HUES48 (cell line): Measurements from ENCODE around the gene LIN28B.
"Not testable (repeated sequence)": the region's sequence is repeated elsewhere in the genome, so short reads cannot be mapped to it uniquely, and the experiment has no call there.

ENCODE experiments used
- H3K27ac ChIP-seq: one replicate; pipeline ENCODE4 v1.7.0; 2013; ENCODE audit warnings: low read depth, low read length, inconsistent platforms
- H3K27me3 ChIP-seq: 2 replicates; pipeline ENCODE4 v1.6.1; 2013; ENCODE audit warnings: mild to moderate bottlenecking, low read length; ENCODE audit not compliant: control insufficient read depth, insufficient read depth
- H3K36me3 ChIP-seq: 2 replicates; pipeline ENCODE4 v1.6.1; 2013; ENCODE audit warnings: low read length; ENCODE audit not compliant: control insufficient read depth, insufficient read depth
- H3K4me1 ChIP-seq: 2 replicates; pipeline ENCODE4 v1.6.1; 2013; ENCODE audit warnings: mild to moderate bottlenecking, low read length; ENCODE audit not compliant: control insufficient read depth, insufficient read depth
- H3K4me3 ChIP-seq: 2 replicates; pipeline ENCODE4 v1.5.1; 2013; ENCODE audit warnings: mild to moderate bottlenecking, low read depth, low read length
- H3K9ac ChIP-seq: 2 replicates; pipeline ENCODE4 v1.6.1; 2013; ENCODE audit warnings: mild to moderate bottlenecking, low read depth, low read length, moderate library complexity
- H3K9me3 ChIP-seq: 2 replicates; pipeline ENCODE4 v1.6.1; 2013; ENCODE audit warnings: low read length; ENCODE audit not compliant: control insufficient read depth, insufficient read depth

The LIN28B gene

DNA sequence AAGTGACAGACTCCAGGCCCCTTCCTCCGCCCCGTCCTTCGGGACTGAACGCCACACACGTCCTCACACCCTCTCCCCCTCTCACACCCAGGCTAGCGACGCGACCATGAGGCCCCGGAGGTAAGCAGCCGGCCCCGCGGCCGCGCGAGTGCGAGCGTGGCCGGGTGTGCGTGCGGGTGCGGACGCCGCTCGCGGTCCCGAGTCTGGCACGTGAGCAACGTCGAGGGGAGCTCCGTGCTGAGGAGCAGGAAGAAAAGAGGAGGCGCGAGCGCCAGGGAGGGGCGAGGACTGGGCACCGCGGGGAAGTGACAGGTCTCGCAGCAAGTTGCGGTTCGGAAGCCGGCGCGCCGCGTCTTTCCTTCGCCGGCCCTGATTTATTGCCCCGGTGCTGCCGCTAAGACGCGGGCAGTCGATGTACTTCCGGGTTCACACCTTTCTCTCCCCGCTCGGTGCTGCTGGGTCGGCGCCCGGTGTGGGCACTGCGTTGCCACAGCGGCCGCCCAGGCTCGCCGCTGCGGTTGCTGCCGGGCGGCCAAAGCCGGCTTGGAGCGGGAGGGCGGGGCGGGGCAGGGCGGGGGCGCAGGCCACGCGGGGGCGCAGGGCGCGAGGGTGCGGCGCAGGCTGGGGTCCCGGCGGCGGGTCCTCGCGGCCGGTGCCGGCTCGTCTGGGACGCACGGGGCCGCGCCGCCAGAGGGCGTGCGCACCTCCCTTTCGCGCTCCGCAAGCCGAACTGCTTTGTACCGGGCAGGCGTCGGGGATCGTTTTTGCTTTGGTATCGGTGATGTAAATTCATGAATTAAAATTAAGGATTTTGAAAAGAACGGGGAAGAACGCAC is 15.8 kb upstream of the LIN28B start:
- Histone ChIP-seq H3K27ac (peak overlapping the region; percentile 90), H3K9me3 (no peaks in the 10 kb centered on the region), H3K27me3 (no peaks in the 10 kb centered on the region), H3K36me3 (no peaks in the 10 kb centered on the region), H3K4me3 (peak overlapping the region; percentile 80), H3K4me1 (peaks cover 32% of the 10 kb centered on the region), H3K9ac (peak overlapping the region; percentile 87)

DNA sequence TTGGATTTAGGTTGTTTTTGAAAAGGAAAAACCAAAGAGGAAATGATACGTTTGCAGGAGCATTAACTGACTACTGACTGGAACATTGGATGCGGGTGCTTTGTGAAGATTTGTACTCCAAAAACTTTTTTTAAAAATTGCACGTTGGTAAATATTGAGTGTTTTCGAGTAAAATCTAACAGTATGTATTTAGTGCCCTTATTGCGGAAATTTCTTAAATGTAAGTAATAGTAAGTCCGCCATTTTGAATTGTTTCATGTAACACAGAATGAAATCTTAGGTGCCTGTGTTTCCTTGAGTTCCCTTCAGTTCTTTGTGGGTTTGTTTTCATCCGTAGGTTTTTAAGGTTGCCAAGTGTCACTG is 15.2 kb upstream of the LIN28B start:
- Histone ChIP-seq H3K9ac (peak overlapping the region; percentile 86), H3K4me1 (peaks cover 32% of the 10 kb centered on the region), H3K9me3 (no peaks in the 10 kb centered on the region), H3K4me3 (peak overlapping the region; percentile 73), H3K27me3 (no peaks in the 10 kb centered on the region), H3K36me3 (no peaks in the 10 kb centered on the region), H3K27ac (peak overlapping the region; percentile 72)

DNA sequence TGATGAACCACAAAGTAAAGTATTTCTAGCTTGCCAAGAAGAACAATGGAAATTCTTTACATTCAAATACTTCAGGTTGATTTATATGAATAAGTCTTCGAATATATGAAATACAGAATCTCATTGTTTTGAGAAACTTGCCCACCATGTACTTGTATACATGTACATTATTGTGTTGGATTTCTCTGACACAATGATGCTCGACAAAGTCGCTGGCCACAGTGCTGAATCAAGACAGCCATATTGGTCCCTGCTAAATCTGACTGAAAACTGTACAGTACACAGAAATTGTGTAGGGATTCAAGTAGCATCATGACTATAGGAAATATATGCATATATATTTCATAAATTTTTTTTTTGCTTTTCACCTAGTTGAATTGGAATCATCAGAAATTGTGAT is 13.1 kb upstream of the LIN28B start:
- Histone ChIP-seq H3K9me3 (no peaks in the 10 kb centered on the region), H3K27me3 (no peaks in the 10 kb centered on the region), H3K27ac (no peak overlapping the region), H3K9ac (no peak overlapping the region), H3K4me3 (no peak overlapping the region), H3K4me1 (peaks cover 32% of the 10 kb centered on the region), H3K36me3 (no peaks in the 10 kb centered on the region)

DNA sequence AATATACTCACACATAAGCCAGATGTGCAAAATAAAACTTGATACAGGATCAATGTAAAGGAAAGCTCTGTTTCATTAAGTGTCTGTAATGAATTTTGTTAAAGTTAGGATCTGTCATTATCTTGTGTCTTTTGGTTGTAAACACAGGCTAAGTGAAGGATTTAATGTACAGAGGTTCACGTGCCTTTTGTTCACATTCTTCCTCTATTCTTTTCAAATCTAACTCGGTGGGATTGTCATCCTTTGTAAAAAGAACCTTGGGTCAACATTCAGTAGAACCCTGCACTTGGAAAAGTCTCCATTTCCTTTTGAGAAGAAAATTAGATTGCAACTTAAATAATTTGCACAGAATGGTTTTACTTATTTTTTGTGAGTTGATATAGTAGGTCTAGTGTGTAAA is 7.7 kb upstream of the LIN28B start:
- no peak overlapping the region for H3K4me3 ChIP-seq
- H3K9me3 ChIP-seq: no peaks in the 10 kb centered on the region
- H3K27me3 ChIP-seq: no peaks in the 10 kb centered on the region
- H3K36me3 ChIP-seq: no peaks in the 10 kb centered on the region
- H3K27ac ChIP-seq: no peak overlapping the region
- H3K4me1 ChIP-seq: peaks cover 45% of the 10 kb centered on the region
- H3K9ac ChIP-seq: no peak overlapping the region

DNA sequence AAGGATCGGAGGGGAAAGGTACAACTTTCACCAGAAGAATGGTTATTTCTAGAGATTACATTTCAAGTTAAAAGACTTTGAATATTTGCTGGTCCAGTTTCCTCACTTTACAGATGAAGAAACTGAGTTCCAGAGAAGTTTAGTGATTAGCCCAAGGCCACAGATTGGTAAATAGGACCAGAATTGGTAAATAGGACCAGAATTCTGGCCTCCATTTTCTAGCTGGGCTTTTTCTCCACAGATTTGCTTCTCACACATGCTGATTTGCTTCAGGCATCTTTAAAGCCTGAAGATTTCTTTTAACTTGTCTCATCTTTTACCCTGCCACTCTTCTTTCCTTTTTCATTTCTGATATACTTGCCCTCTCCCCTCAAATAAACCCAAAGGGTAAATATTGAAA is 5.2 kb upstream of the LIN28B start:
- Histone ChIP-seq H3K36me3 (no peaks in the 10 kb centered on the region), H3K4me1 (peaks cover 57% of the 10 kb centered on the region), H3K9me3 (no peaks in the 10 kb centered on the region), H3K4me3 (no peak overlapping the region; the same call in 1 of the 2 replicates), H3K27ac (peak overlapping the region; percentile 100), H3K9ac (no peak overlapping the region), H3K27me3 (no peaks in the 10 kb centered on the region)

DNA sequence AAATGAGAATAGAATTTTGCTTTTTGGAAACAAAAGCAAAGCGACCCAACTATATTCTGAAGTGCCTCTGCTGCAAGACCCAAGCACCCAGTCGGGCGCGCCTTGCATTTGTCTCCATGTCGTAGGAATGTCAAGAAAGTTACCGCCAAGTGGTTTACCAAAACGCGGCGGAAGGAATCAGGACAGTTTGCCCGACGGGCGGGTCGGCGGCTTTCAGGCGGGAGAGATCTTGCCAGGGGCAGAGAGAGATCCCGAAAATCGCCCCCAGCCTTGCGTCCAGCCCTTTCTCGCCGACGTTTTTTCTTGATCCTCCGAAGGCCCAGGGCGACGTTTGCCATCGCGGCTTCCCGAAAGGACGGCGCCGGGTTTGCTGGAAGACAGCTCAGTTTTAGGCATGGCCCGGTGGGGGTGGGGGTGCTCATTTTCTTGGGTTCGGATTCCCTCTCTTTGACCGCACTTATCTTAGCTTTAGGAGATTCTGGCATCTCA is 4.0 kb upstream of the LIN28B start:
- peaks cover 58% of the 10 kb centered on the region for H3K4me1 ChIP-seq
- H3K9me3 ChIP-seq: no peaks in the 10 kb centered on the region
- H3K27me3 ChIP-seq: no peaks in the 10 kb centered on the region
- H3K27ac ChIP-seq: peak overlapping the region; percentile 100
- no peaks in the 10 kb centered on the region for H3K36me3 ChIP-seq
- H3K9ac ChIP-seq: peak overlapping the region; percentile 90
- H3K4me3 ChIP-seq: peak overlapping the region; percentile 92

DNA sequence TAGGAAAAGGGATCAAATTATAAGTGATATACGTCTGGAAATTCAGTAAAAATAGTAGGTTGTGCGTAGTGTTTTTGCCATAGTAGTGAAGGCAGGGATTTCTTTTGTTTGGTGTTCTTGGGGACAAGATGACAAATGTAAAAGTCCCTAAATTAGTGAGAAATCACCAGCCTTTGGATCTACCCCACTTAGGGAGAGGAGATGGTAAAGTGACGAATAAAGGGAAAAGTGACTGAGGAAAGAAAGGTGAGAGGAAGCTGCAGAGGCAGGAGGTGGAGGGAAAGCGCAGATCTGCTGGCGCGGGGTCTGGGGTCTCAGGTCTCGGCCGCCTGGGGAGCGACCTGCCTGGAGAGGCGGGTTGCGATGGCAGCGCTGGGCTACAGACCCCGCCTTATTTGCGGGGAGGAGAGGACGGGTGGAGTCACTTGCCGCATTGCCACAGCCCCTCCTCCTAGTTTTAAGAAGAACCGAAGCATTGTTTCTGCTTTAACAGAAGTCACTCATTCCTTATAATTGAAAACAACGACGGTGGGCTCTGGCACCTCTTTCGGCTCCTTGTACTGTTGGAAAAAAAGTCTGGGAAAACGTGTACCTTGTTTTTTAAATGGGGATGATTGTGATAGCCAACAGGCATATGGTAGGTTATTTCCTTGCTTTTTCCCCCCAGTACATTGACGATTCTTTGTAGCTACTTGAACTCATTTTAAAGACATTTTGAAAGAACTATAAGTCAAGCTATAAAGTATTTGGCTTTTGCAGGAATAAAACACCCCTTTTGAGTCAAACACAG is 3.3 kb upstream of the LIN28B start:
- peaks cover 58% of the 10 kb centered on the region for H3K4me1 ChIP-seq
- H3K36me3 ChIP-seq, H3K9me3 ChIP-seq, H3K27me3 ChIP-seq: not testable (repeated sequence)
- peak overlapping the region; percentile 92 for H3K4me3 ChIP-seq
- H3K9ac ChIP-seq: peak overlapping the region; percentile 90
- H3K27ac ChIP-seq: peak overlapping the region; percentile 100

DNA sequence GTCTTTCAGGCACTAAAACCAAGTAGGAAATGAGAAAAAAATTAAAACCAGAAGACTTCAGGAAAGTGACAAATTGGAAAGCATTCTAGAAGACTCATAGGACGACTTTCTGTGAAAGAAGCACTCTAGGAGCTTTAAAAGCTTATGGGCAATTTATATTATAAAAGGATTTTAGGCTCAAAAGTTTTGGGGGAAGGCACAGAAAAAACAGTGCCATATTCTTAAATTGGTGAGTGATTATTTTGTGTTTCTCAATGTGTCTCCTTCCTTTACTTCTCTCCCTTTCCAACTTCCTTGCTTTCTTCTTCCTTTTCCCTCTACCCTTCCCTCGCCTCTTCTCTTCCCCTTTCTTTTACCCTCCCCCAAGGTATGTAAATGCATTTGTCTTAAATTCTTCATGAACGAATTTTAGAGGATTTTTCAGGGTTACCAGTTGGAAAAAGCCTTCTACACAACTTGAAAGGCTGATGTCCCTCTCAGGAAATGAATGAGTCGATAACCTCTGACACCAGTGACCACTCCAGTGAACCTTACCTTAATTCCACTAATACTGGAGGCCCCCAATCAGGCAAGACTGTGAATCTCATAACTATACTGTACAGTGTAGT is 2.6 kb upstream of the LIN28B start:
- Histone ChIP-seq H3K36me3 (no peaks in the 10 kb centered on the region), H3K27me3 (no peaks in the 10 kb centered on the region), H3K4me3 (peak overlapping the region; percentile 92), H3K4me1 (peaks cover 54% of the 10 kb centered on the region), H3K27ac (peak overlapping the region; percentile 100), H3K9me3 (no peaks in the 10 kb centered on the region), H3K9ac (peak overlapping the region; percentile 90)

DNA sequence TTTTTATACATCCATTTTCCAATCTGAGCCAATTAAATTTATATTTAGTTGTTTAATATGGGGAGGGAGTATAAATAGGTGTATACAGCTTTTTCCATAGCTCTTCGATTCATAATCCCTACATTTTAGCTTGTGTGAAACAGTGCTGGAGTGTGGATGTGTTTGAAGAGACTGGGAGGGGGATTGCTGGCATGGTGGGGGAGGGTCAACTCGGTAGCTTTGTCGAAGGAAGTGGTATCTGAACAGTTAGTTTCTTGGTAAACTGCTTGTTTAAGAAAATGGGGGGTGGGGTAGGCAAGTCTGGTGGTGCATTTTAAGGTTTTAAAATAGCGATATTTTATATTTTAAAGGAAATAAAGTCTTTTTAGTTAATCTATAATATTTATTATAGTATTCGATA is 1.4 kb upstream of the LIN28B start:
- Histone ChIP-seq H3K4me1 (peaks cover 49% of the 10 kb centered on the region), H3K9ac (peak overlapping the region; percentile 85), H3K27me3 (no peaks in the 10 kb centered on the region), H3K36me3 (0 out of 2 replicates have a peak, but pooled peaks cover under 1% of the 10 kb centered on the region), H3K4me3 (peak overlapping the region; percentile 92), H3K9me3 (no peaks in the 10 kb centered on the region), H3K27ac (peak overlapping the region; percentile 100)

DNA sequence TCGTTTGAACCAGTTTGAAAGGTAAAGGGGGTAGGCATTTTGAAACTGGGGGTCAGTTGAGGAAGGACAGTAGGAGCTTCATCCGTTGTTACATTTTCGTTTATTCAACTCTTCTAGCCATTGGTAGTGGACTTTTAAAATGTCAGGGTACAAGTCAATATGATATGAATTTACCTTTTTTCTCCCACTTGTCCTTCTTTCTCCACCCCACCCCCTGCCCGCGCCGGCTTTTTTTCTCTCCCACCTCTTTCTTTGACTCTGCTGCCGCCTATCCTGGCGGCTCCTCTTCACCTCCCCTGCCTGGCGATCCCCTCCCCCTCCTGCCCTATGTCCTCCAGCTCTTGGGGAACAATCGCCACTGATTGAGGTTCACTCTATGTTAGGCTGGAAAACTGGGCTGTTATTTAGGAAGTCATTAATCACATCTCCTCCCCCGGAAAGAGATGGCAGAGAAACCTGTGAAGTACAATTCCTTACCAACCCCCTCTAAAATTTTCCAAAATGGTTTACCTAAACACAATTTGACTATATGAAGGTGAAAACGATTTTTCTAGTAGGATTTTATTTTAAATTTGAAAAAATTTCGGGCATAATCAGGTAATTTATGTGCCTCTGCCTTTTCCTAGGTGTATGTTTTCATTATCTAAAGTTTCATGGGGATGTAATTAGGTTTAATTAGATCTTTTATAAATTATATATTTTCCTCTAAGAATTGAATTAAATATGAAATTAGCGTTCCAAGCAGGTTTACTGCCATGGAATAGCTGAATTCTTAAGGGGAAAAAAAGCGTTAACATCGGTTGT is 778 bp upstream of the LIN28B start:
- Histone ChIP-seq H3K9me3 (no peaks in the 10 kb centered on the region), H3K27ac (peak overlapping the region; percentile 100), H3K9ac (peak overlapping the region; percentile 85), H3K4me3 (peak overlapping the region; percentile 92), H3K4me1 (peaks cover 46% of the 10 kb centered on the region), H3K27me3 (no peaks in the 10 kb centered on the region), H3K36me3 (peaks cover 6% of the 10 kb centered on the region; the same call in 1 of the 2 replicates)
